IPS-NIHi11 (cell line): ENCODE measurements around the gene MFRP.
A peak's percentile ranks its signal among the peaks of the same experiment; 100 is the strongest.
"Not testable (repeated sequence)": the region's sequence is repeated elsewhere in the genome, so short reads cannot be mapped to it uniquely, and the experiment has no call there.

Experiments used
- DNase-seq: peaks from one replicate; pipeline ENCODE4 v3.0.0; 2012; ENCODE audit warnings: mixed read lengths, low spot score

Gene MFRP

DNA sequence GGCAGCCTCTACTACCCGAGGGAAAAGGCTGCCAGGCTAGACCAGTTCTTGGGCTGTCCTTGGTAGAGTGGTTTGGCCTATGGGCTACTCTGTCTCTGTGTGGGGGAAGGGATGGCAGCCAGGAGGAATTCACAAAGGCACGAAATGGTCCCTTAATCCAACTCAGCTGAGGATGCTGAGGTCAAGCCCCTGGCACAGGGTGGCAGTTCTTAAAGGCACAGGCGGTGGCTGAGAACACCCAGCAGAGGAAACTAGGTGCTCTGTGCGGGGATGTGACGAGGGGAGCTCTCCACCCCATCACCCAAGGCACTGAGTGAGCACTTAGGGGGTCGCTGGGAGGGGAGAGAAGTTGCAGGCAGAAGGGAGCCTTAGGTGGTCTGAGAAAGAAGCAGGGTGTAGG, at the start of gene MFRP:
TSS of gene MFRP (minus strand) at position 101 of the 400 bp plus-strand sequence. CDS start 192 bp downstream, outside the sequence.
- DNase-seq: no peak

DNA sequence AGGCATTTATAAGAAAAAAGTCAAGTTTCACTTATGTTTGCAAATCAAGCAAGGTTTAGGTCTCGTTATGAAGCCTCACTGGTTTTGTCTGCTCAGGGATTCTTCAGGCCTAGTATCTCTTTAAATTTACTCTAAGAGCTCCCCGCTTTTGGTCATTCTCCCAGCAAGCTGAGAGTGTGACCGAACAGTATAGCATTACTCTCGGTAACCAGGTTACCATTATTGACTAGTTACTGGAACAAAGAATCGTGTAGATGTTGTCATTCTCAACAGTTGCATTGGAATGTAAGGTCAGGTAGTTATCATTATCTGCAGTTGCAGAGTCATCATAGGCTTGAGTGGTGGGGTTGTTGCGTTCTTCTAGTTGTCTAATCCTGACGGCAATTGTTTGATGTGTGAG, 44.8 kb upstream of the MFRP start:
- no peak for DNase-seq

- peak; percentile 77 for DNase-seq
Measured at GRCh38 chr11:119389611-119390254, 43.2 kb upstream of the MFRP start.

- DNase-seq: no peak
Measured at GRCh38 chr11:119388103-119388502, 41.6 kb upstream of the MFRP start.

DNA sequence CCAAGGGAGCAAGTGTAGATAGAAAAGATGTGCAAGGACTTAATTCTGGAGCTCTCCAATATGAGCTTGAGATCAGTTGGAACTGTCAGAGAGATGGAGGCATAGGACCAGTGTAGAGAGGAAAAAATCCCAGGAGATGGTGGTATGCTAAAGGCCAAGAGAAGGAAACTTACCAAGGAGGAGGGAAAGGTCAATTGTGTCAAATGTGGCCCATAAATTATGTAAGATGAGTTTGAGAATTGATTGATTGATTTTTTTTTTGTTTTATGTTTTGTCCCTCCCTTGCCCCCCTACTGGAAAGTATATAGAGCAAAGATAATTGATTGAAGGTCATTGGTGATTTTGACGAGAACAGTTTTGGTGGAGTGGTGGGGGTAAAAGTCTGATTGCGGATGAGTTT, 37.8 kb upstream of the MFRP start:
- DNase-seq: no peak

GRCh38 chr11:119382513-119382912, 36.0 kb upstream of the MFRP start:
- not testable (repeated sequence) for DNase-seq

GRCh38 chr11:119382101-119382500, 35.6 kb upstream of the MFRP start:
- DNase-seq: no peak

DNA sequence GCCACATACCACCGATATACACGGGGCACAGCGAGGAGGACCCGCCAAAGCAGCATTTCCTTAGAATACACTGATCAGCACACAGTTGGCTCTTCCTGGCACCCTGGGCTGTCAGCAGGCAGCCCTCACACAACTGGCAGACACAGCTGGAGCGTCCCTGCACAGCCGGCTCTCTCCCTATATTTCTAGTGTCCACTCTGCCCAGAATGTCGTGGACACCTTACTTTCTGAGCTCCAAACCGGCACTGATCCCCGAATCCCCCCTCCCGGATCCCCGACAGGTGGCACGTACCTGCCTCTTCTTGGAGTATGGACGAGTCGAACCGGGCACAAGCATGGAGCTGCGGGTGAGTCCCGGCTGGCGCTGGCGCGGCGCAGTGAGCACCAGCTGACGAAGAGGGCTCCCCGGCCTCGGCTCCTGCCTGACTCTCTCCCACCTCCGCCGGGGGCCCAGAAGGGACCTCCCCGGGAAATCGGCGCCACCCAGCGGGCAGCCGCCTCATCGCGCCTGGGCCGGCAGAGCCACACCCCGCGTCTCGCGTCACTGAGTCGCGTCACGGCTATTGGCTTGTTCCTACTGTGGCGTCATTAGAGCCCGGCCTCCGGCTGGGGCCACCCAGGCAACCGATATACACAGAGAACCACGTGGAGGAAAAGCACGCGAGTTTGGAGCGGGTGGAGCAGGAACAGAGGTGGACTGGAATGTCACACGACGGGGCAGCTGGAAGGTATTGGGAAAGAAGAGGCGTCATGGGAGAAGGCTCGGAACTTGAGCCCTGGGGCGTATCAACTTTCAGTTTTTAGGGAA, 34.9 kb upstream of the MFRP start, which contains the start of gene USP2:
TSS of gene USP2 (minus strand) at position 510 of the 808 bp plus-strand sequence. CDS start 8,210 bp downstream, outside the sequence.
- peak; percentile 95 for DNase-seq

- DNase-seq: no peak
Measured at GRCh38 chr11:119380827-119381180, 34.3 kb upstream of the MFRP start.

- no peak for DNase-seq
Measured at GRCh38 chr11:119380160-119380826, 33.8 kb upstream of the MFRP start.

GRCh38 chr11:119378851-119379465, 32.5 kb upstream of the MFRP start:
- DNase-seq: no peak

GRCh38 chr11:119377961-119378667, 31.6 kb upstream of the MFRP start:
- no peak for DNase-seq

GRCh38 chr11:119377112-119377901, 30.8 kb upstream of the MFRP start:
- no peak for DNase-seq

DNA sequence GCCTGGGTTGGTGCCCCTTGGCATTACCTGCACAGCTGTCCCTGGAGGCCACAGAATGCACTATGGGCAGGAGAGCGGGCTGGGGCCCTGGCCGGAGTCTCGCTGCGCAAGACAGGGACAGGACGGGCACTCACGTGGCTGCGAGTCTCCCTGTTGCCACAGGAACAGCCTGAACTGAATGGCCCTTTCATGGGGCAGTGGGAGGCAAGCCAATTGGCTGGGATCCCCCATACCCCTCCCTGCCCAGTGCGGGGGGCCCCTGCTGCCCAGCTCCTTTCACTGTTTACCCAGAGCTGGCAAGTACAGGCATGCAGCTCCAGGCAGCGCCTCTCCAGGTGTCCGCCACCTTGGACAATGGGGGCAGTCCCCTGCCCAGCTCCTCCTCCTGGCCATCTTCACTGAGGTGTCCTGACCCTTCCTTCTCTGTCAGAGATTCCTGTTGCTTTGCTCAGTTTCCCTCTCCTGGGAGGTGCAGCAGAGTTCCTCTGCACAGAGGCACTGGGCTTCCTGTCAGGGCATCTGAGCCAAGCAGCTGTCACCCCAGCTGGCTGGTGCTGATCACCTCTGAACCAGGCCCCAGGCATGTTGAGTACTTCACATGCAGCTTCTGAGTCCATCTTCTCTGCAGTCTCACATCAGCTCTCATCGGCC, 29.8 kb upstream of the MFRP start:
- no peak for DNase-seq

GRCh38 chr11:119375337-119376196, 29.1 kb upstream of the MFRP start:
- no peak for DNase-seq

GRCh38 chr11:119374632-119375336, 28.3 kb upstream of the MFRP start:
- no peak for DNase-seq

DNA sequence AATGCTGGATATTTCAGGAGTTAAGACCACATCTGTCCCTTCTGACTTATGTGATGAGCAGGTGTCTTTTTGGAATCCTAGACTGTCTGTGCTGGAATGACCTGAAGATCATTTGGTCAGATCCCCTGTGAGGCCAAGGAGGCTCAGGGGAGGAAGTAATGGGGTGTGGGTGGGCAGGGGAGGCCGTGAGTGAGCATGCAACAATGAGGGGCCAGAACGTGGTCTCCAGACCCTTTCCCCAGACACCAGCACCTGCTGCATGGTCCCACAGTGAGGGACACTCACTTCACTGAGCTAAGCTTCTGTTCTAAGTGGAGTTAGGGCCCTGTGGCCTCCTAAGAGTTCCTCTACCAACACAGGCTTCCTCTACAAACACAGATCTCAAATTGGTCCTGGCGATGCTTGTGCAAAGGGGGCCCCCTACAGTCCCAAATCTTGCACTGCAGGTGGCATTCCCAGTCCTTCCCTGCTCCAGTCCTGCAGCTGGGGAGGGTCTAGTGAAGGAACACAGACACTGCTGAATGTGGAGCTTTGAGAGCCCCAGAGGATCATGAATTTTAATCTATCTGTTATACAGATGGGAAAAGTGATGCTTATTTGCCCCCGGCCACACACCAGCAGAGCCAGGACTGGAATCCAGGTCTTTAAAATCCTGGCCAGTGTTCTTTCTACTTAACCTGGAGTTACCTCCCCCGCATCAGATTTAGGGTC, 27.6 kb upstream of the MFRP start:
- DNase-seq: peak; percentile 72
